Stimulated activated CD8-positive, alpha-beta memory T cell treated with anti-CD3 and anti-CD28 coated beads, Interleukin-15, amount 100 ng/mL, for 48 hours (primary cell): ENCODE measurements around the gene VNN1.
"Not testable (repeated sequence)": the region's sequence is repeated elsewhere in the genome, so short reads cannot be mapped to it uniquely, and the experiment has no call there.

ENCODE experiments used
- DNase-seq, 2 donors: peaks; one replicate each; pipeline ENCODE4 v3.0.0-alpha.2; 2020; ENCODE audit warnings: low read depth in 2 of 2

The VNN1 gene

DNA sequence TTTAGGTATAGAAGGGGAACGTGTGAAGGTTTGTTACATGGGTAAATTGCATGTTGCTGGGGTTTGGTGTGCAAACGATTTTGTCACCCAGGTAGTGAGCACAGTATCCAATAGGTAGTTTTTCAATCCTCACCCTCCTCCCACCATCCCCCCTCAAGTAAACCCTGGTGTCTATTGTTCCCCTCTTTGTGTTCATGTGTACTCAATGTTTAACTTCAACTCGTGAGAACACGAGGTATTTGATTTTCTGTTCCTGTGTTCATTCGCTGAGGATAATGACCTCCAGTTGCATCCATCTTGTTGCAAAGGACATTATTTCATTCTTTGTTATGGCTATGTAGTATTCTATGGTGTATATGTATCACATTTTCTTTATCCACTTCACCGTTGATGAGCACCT lies 11.6 kb upstream of the VNN1 start:
- no peak for DNase-seq

DNA sequence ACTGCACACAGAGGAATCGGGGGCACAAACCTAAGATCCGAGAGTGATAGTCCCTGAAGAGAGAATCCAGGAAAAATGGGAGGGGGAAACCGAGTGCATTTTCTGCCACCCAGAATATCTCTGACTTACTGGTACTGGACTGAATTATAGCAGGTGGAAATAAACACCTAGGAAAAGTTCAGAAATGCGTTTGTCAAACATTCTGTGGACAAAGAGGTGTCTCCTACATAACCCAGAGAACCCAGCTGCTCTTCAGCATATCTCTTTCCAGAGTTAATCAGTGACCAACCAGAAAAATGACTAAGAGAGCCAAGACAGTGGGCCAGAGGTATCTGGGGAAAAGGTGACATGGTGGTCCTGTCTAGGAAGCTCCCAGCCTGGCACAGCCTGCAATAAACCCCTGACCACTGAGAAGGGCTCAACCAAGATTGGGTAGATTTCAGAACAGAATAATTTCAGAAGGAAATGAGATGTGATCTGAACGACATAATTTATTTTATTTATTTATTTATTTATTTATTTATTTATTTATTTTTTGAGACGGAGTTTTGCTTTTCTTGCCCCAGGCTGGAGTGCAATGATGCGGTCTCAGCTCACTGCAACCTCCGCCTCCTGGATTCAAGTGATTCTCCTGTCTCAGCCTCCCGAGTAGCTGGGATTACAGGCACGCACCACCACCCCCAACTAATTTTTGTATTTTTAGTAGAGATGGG lies 6.0 kb upstream of the VNN1 start:
- no peak for DNase-seq

DNA sequence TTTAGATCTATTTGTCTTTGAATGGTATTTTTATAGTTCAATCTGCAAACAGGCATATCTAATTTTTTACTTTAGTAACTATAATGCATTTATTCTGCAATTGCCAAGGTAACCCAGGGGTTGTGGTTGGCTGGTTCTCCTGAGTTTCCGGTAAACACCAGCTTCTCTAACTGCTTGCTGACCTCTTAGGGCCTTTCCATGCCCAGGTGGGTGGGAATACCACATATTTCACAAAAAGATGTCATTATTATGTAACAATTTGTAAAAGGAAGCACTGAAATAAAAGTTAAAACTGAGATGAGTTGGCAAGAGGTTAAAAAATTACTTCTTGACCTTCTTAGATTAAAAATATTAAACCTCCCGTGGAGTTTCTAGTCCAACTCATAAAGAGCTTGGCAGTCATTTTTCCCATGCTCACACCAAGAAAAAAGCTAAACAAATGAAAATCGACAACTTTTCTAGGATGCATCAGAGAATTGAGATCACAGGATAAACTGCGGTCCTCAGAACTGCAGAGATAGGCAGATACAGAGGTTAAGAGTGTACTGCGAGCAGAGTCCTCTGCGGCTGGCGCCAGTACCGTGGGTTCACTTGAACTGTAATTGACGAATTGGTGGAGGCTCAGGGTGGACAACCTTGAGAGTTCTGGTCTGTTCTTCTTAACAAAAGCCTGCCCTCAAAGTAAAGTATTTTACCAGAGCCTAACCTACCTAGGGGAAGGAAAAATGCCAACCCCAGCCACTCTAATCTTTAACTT lies 2.2 kb upstream of the VNN1 start:
- DNase-seq = no peak

DNA sequence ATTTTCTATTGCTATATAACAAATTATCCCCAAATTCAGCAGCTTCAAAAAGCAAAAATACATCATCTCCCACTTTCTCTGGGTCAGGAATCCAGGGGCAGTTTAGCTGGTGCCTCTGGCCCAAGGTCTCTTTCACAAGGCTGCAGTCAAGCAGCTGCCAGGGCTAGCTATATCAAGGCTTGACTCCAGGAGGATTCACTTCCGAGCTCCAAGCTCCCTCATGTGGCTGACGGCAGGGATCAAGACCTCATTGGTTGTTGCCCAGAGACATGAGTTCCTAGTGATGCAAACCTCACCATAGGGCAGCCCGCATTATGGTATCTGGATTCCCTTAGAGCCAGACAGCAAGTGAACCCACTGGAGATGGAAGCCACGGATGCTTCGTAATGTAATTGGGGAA lies 1.3 kb upstream of the VNN1 start:
- DNase-seq = no peak

DNA sequence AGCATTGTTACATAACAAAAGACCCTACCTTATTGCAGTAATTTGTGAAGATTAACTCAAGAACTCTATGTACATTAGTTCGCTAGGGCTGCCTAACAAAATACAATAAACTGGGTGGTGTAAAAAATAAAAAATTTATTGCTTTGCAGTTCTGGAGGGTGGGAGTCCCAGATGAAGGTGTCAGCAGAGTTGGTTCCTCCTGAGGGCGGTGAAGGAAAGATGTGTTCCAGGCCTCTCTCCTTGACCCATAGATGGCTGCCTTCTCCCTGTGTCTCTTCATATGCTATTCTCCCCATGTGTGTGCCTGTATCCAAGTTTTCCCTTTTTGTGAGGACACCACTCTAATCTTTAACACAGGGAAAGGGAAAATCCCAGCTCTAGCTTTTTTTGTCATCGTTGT lies 305 bp upstream of the VNN1 start:
- no peak for DNase-seq

DNA sequence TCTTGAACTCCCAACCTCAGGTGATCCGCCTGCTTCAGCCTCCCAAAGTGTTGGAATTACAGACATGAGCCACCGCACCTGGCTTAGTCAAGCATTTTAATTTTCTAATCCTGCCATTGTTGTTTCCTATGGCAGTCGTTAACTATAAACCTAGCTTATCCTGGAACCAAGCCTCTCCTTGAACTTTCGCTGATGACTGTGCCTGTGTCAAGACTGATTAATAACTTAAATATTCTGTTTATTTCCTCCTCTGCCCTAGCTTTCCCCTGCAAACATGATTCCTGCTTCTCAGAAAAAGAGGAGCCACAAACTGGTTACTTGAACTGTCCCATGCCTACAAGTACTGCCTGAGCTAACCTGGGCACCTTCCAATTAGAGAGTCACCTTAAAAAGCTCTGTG lies 1.5 kb downstream of the VNN1 start:
- DNase-seq = no peak

DNA sequence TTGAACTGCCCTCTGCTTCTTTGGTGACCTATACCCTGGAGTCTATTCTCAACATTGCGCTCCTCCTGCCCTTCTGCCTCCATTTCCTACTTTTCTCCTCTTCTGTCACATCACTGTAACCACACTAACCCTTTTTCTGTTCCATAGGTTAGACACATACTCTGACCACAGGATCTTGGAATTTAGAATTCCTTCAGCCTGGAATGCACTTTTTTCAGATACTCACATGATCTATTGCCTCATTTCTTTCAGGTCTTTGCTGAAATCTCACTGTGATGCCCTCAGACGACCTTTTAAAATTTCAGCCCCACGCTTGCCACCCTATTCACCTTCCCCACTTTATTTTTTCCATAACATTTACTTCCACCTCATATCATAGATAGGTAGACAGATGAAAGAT lies 5.1 kb downstream of the VNN1 start:
- no peak for DNase-seq

DNA sequence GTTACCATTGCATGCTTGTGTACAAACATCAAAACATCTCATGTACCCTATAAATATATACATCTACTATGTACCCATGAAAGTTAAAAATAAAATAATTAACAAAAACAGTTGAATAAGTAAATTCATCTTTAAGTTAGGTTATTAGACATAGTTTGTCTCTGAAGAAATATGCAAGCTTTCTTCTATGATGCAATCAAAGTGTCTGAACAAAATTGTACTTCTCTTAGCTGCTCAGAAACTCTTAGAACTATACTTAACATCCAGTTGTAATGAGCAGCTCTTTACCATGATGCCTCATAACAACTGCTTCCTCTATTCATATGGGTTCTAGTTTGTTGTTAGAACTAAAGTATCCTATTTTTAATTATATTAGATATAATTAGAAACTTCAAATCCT lies 5.9 kb downstream of the VNN1 start:
- no peak for DNase-seq

DNA sequence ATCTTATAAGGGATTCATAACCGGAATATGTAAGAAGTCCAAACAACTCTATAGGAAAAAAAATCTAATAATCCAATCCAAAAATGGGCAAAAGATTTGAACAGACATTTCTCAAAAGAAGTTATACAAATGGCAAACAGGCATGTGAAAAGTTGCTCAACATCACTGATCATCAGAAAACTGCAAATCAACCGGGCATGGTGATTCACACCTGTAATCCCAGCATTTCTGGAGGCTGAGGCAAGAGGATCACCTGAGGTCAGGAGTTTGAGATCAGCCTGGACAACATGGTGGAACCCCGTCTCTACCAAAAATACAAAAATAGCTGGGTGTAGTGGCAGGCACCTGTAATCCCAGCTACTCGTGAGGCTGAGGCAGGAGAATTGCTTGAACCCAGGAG lies 7.1 kb downstream of the VNN1 start:
- not testable (repeated sequence) for DNase-seq

DNA sequence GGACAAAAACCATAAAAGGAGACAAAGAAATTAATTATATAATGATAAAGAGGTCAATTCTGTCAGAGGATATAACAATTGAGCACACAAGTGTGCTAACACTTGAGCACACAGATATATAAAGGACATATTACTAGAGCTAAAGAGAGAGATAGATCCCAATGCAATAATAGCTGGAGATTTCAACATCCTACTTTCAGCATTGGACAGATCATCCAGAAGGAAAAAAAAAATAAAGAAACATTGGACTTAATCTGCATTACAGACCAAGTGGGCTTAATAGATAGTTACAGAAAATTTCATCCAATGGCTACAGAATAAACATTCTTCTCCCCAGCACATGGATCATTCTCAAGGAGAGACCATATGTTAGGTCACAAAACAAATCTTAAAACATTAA lies 9.9 kb downstream of the VNN1 start:
- DNase-seq = no peak

DNA sequence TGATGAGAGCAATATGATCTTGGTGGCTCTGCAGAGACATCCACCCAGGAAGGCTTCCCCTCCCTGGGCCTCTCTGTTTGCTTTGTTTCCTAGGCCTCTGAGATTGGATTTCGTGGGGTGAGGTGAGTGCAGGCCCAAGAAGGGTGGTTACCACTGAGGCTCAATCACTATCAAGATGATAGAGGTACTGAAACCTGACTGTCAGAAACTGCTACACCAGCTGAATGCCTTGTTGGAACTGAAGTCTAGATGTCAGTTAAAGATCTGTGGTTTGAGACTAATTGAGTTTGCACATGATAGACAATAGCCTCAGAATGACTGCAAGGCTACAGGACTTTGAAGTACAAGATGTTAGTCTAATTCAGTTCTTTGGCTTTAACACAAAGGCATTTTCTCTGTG lies 15.2 kb downstream of the VNN1 start:
- no peak for DNase-seq

DNA sequence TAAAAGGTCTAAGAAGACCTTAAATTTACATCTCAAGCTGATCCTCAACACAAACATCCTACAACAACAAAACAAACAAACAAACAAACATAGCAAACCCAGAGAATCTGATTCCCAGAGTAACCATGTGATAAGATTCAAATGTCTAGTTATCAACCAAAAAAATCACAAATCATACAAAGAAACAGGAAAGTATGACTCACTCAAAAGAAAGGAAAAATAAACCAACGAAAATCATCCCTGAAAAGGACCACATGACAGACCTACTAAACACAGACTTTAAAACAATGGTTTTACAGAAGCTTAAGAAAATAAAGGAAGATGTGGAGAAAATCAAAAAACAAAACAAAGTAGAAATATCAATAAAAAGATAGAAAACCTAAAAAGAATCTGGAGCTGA lies 18.1 kb downstream of the VNN1 start:
- no peak for DNase-seq

DNA sequence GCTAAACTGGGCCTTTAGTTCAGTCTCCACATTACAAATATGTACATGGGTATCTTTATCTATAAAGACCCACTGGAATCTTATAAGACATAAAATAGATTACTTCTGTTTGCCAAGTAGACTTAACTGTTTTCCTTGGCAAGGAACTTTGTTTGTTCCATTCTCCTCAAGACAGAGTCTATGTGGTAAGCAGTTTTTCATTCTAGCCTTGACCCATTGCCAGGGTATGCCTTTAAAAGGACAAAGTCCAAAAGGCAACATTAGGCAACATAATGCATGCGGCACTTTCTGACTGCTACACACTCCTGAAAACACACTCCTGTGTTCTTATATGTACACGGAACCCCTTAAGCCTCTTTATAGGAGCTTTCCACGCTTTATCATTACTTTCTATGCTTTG lies 20.4 kb downstream of the VNN1 start:
- DNase-seq = no peak

DNA sequence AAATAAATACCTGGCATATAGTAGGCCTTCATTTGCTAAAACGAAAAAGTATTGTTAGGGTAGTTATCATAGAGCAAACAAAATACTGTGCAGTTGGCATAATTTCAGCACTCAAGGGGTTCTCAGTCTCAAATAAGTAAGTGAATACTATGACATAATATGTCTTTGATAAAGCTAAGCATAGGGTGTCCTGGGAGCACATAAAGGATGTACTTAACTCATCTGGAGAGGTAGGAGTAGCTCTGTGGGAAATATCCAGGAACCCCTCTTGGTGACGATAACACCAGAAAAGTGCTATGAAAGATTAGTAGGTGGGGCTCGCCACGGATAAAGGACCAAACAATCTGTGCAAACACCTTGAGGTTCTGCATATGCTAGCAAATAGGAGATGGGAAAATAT lies 23.2 kb downstream of the VNN1 start:
- no peak for DNase-seq

DNA sequence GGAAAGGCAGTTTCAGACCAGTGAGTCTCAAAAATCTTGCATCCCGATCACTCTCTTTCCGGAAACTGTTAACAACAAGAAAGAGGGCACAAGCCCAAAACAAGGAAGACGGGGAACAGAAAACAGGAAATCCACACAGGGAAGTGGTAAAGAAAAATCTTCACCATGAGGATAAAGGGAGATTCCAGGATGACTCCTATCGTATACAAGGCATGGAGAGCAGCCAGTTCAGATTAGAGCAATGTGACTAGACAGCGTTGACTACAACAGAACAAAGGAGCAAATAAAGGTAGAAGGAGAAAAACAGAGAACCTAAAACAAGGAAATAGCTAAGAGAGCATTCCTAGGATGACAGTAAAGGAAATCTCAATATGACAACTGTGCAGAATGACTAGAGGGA lies 26.5 kb downstream of the VNN1 start:
- no peak for DNase-seq

DNA sequence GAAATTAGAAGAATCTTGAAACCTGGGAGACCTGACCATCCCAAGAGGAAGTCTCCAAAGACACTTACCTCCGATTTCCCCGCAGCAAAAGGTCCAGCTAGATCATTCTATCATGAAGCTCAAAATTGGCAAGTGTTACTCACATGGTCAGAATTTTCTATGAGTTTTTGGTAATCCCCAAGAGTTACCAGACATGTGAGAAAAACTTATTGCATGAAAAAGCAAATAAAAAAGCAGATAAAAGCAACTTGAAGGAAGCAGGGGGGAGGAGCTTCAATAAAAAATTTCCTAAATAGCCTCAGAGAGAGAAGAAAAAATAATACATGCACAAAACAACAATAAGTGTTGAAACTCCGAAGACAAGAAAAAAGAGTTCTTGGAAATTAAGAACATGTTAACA lies 27.3 kb downstream of the VNN1 start:
- no peak for DNase-seq

DNA sequence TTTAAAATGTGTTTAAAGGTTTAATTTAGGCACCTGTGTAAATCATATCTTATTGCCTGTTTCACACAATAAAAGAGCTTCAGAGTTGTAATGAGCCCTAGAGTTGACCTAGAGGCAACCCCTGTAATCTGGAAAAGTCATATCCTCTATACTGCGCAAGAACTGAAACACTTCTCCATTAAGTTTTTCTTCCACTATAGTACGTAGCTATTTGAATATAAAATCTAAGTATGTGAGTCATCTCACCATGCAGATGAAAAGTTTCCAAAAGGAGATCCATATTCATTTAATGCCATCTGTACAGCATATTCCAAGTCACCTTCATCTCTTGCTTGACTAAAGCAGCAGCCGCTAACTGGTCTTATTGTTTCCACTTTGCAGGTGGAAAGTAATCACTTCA lies 28.8 kb downstream of the VNN1 start:
- DNase-seq = no peak

DNA sequence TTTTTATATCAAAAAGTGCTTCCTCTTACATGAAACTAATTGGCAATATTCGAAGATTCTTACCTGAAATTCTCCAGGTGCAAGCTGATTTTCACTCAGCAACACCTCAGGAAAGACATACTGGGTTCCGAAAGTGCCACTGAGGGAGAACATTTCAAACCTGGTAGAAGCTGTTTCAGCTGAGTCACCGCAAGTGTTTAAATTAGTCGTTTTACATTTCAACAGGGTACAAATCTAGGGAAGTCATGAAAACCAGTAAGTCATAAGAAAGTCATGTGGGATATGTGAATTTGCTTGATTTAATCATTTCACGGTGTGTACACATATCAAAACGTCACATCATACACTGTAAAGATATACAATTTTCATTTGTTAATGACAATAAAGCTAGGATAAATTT lies 29.6 kb downstream of the VNN1 start:
- DNase-seq = no peak

DNA sequence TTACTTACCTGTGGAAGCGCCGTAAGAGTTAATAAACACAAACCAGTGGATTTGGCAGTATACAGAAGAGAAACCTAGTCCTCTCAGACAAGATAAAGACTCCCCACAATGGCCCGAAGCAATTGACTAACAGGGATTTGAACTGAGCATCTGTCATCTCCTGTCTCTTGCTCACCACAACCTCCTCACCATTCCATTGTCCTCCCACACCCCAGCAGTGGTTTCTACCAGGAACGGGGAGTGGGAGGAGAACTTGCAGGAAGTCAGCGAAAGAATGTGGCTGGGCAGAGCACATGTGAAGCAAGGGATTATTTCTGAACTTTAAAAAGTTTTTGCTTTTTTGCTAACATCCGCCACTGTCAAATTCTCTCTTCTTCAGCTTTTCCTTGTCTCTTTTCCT lies 30.3 kb downstream of the VNN1 start:
- no peak for DNase-seq

DNA sequence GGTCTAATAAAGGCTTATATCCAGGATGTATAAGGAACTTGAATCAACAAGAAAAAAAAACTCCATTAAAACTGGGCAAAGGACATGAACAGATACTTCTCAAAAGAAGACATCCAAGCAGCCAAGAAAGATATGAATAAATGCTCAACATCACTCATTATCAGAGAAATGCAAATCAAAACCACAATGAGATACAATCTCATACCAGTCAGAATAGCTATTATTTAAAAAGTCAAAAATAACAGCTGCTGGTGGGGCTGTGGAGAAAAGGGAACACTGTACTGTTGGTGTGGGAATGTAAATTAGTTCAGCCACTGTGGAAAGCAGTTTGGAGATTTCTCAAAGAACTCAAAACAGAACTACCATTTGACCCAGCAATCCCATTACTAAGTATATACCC lies 34.8 kb downstream of the VNN1 start:
- DNase-seq = not testable (repeated sequence)

DNA sequence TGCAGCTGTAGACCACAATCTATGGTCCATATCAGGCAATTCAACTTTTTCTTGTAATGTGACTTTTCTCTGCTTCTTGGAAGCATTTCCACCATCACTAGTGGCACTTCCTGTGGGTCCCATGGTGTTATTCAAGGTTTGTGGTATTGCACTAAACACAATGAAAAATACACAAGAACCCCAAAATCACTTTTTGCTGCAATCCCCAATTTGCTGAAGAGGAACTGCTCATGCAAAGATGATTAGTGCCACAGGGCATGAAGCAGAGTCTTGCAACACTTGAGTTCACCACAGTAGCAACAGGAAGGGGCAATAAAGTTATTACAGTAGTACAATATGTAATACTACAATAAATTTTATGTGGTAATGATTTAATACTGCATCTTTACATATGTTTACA lies 38.1 kb downstream of the VNN1 start:
- no peak for DNase-seq

DNA sequence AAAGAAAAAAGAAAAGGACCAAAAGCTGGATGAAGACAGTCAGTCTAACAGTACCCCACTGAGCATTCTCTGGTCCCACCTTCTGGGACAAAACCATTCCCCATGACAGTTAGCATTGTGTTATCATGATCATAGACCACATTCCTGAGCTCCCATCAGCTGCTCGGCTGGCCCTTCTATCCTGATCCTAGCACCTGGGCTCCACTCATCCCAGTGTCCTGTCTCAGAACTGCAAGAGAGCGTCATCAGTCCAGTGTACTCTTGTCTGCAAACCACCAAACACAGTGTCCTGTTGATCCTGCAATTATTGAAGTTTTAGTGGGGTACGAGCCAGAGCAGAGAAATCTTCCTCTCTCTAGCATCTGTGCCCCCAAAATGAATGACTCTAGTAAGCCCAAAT lies 38.9 kb downstream of the VNN1 start:
- DNase-seq = no peak

DNA sequence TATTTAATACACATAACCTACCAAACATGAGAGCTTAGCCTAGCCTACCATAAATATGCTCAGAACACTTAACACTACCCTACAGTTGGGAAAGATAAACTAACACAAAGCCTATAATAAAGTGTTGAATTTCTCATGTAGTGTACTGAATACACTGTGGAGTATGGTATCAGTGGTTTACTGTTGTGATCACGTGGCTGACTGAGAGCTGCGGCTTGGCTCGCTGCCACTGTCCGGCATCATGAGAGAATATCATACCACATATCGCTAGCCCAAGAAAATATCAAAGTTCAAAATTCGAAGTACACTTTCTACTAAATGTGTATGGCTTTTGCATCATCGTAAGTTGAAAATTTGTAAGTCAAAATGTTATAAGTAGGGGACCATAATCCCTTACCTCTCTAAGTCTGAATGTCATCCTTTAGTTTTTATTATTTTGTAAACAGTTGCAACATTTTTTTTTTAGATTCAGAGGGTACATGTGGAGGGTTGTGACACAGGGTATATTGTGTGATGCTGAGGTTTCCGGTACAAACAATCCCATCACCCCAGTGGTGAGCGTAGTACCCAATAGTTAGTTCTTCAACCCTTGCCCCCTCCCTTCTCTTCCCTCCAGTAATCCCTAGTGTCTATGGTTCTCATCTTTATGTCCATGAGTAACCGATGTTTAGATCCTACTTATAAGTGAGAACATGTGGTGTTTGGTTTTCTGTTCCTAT lies 40.3 kb downstream of the VNN1 start:
- DNase-seq = no peak
